Mesothelial cell of epicardium (in vitro differentiated cells): Measurements from ENCODE around the gene RNF26. TPM values are rescaled to one million over a fixed set of nuclear protein-coding genes. Genes with fewer than 3 reads are reported as not detected.
A peak's percentile ranks its signal among the peaks of the same experiment; 100 is the strongest.

Experiments used
- DNase-seq, 2 experiments: peaks; one replicate each; pipeline ENCODE4 v3.0.0; 2021; ENCODE audit warnings: low spot score in 2 of 2; ENCODE audit not compliant: unreplicated experiment in 2 of 2
- H3K27ac Mint-ChIP-seq: 2 replicates; pipeline ENCODE4 v1.8.0; 2021; ENCODE audit warnings: mixed read lengths
- H3K27me3 Mint-ChIP-seq: 2 replicates; pipeline ENCODE4 v1.8.0; 2021; ENCODE audit warnings: low read depth, mixed read lengths
- H3K36me3 Mint-ChIP-seq: 2 replicates; pipeline ENCODE4 v1.8.0; 2021; ENCODE audit warnings: mixed read lengths
- H3K4me1 Mint-ChIP-seq: 2 replicates; pipeline ENCODE4 v1.8.0; 2021; ENCODE audit warnings: mixed read lengths
- H3K4me3 Mint-ChIP-seq: 2 replicates; pipeline ENCODE4 v1.8.0; 2021; ENCODE audit warnings: mild to moderate bottlenecking, moderate library complexity, mixed read lengths
- H3K9me3 Mint-ChIP-seq: 2 replicates; pipeline ENCODE4 v1.8.0; 2021; ENCODE audit warnings: mixed read lengths
- total RNA-seq: library from RNA; stranded (reverse); gene quantifications from 3 replicates; pipeline ENCODE4 v1.2.1, GENCODE V29; 2021
- TF ChIP-seq, protein P1 (sequence below): fragments of 200-600 bp; sonication (generic); IDR thresholded peaks from one replicate; pipeline ENCODE4 v1.5.0; 2021; ENCODE audit warnings: antibody characterized with exemption; ENCODE audit not compliant: unreplicated experiment

The RNF26 gene
- total RNA-seq, 1 donor from 2014 or later = 36.2 TPM

- no peak overlapping the region for H3K4me3 Mint-ChIP-seq
- H3K27me3 Mint-ChIP-seq = no peaks in the 10 kb centered on the region
- no peaks in the 10 kb centered on the region for H3K9me3 Mint-ChIP-seq
- H3K4me1 Mint-ChIP-seq = peaks cover 70% of the 10 kb centered on the region
- DNase-seq = no peak
- TF ChIP-seq, protein P1, sequence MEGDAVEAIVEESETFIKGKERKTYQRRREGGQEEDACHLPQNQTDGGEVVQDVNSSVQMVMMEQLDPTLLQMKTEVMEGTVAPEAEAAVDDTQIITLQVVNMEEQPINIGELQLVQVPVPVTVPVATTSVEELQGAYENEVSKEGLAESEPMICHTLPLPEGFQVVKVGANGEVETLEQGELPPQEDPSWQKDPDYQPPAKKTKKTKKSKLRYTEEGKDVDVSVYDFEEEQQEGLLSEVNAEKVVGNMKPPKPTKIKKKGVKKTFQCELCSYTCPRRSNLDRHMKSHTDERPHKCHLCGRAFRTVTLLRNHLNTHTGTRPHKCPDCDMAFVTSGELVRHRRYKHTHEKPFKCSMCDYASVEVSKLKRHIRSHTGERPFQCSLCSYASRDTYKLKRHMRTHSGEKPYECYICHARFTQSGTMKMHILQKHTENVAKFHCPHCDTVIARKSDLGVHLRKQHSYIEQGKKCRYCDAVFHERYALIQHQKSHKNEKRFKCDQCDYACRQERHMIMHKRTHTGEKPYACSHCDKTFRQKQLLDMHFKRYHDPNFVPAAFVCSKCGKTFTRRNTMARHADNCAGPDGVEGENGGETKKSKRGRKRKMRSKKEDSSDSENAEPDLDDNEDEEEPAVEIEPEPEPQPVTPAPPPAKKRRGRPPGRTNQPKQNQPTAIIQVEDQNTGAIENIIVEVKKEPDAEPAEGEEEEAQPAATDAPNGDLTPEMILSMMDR = no peak
- H3K36me3 Mint-ChIP-seq = no peaks in the 10 kb centered on the region
- peak overlapping the region; percentile 45 for H3K27ac Mint-ChIP-seq
These were observed 34.1 kb downstream of the RNF26 start for GRCh38 chr11:119368121-119369034.

DNA sequence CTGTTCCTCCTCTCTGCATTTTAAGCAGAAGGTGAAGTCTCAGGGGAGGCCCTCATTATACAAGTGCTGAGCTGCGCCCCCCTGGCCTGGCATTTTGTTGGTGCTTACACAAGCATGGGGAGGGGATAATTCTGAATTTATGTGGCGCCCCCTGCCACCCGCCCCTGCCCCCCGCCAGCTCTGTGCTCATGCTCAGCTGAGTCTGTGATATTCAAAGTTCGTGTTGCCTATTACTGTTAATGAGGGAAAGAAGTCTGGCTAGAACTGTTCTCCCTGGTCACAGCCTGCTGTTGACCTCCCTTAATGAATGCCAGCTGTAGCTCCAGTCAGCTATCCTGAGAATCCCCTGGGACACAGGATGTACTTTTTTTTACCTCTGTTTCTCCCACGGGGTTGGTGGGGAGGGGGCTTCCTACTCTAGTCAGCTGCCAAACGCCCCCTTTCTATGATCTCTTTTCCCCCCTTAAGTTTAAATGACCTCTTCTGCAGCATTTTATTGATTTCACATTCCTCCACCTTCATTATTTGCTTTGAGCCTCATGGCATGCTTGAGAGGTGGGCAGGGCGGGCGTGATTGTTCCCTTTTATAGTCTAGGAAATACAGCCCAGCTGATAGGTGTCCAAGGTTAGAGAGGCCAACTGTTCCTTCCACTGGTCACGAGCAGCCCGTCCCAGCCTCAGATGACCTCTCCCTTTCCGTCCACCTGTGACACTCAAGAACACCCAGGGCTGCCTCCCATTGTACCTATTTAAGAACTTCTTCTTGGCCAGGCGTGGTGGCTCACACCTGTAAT lies 35.0 kb downstream of the RNF26 start:
- DNase-seq = no peak
- TF ChIP-seq, protein P1 = no peak
- no peaks in the 10 kb centered on the region for H3K36me3 Mint-ChIP-seq
- no peaks in the 10 kb centered on the region for H3K9me3 Mint-ChIP-seq
- H3K27me3 Mint-ChIP-seq = no peaks in the 10 kb centered on the region
- H3K4me1 Mint-ChIP-seq = peaks cover 76% of the 10 kb centered on the region
- peak overlapping the region; percentile 79 for H3K27ac Mint-ChIP-seq
- no peak overlapping the region for H3K4me3 Mint-ChIP-seq

GRCh38 chr11:119370486-119371046 lies 36.2 kb downstream of the RNF26 start:
- H3K4me3 Mint-ChIP-seq = no peak overlapping the region
- TF ChIP-seq, protein P1 = no peak
- no peaks in the 10 kb centered on the region for H3K27me3 Mint-ChIP-seq
- no peaks in the 10 kb centered on the region for H3K36me3 Mint-ChIP-seq
- no peak for DNase-seq
- peak overlapping the region; percentile 27 for H3K27ac Mint-ChIP-seq
- peaks cover 77% of the 10 kb centered on the region for H3K4me1 Mint-ChIP-seq
- no peaks in the 10 kb centered on the region for H3K9me3 Mint-ChIP-seq

- peaks cover 82% of the 10 kb centered on the region for H3K4me1 Mint-ChIP-seq
These were observed 36.8 kb downstream of the RNF26 start for GRCh38 chr11:119371067-119371601.

GRCh38 chr11:119371778-119372182 lies 37.5 kb downstream of the RNF26 start:
- Mint-ChIP-seq H3K27ac (no peak overlapping the region), H3K36me3 (no peaks in the 10 kb centered on the region), H3K9me3 (no peaks in the 10 kb centered on the region), H3K4me3 (no peak overlapping the region), H3K4me1 (peaks cover 82% of the 10 kb centered on the region), H3K27me3 (no peaks in the 10 kb centered on the region)
- TF ChIP-seq, protein P1 = no peak
- no peak for DNase-seq

More at GRCh38 chr11:119371067-119371601, 36.8 kb downstream of the RNF26 start:
- no peaks in the 10 kb centered on the region for H3K27me3 Mint-ChIP-seq
- DNase-seq = no peak
- no peak overlapping the region for H3K4me3 Mint-ChIP-seq
- no peaks in the 10 kb centered on the region for H3K9me3 Mint-ChIP-seq
- H3K27ac Mint-ChIP-seq = peak overlapping the region; percentile 56
- no peaks in the 10 kb centered on the region for H3K36me3 Mint-ChIP-seq
- TF ChIP-seq, protein P1 = no peak
